GM10847 (cell line): ENCODE results near the gene ACE2.

Source experiments
- POLR2A ChIP-seq: IDR thresholded peaks from 2 replicates; pipeline ENCODE4 v1.6.1; 2011; ENCODE audit not compliant: insufficient read length; ENCODE audit errors: extremely low read depth

Gene ACE2

DNA sequence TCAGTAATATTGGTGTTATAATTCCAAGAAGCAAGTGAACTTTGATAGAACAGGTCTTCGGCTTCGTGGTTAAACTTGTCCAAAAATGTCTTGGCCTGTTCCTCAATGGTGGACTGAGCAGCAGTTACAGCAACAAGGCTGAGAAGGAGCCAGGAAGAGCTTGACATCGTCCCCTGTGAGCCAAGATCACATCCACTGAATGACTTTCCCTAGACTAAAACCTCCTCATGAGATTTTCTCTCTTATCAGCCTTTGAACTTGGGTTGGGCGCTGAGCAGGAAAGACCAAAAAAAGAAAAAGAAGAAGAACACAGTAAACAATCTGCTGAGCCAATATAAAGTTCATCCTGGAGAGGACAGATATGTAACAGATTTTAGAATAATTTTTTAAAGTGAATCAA lies at the start of gene ACE2:
Gene ACE2, minus strand, starts transcription at position 216 of the 400 bp plus-strand sequence. Its CDS starts 49 bp downstream, at position 167.
- TF ChIP-seq POLR2A, result no peak

DNA sequence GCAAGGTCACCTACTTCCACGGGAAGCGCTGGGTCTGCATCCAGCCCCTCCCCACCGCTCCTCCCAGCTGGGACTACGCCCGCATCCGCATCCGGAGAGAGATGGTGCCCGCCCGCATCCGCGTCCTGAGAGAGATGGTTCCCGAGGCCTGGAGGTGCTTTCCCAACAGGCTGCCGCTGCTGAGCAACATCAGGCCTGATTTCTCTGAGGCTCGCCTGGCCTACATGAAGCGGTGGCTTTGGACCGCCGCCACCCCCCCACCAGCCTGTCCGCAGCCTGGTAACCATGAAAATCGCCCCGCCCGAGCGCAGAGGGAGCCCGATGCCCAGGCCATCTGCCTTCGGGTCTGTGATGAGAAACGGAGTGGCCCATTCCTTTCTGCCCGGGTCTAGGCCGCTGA lies 45.8 kb upstream of the ACE2 start:
- no peak for TF ChIP-seq POLR2A

DNA sequence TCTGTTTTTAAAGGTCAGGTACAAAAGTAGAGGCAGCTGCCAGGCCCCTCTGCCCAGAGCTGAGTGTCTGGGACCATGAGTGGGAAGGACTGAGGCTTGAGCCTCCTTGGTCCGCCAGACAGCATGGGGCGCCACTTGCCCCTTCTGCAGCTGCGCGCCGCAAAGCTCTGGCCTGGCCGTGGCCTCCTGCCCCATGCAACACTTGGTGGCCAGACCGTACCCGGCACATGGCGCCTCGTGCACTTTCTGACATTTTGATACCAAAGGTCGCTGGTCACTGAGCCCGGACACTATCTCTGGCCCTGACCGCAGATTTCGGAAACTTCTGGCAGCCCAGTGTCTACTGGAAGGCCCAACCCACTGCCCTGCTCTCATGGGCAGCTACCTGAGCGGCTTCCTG lies 45.3 kb upstream of the ACE2 start:
- TF ChIP-seq POLR2A, result no peak

DNA sequence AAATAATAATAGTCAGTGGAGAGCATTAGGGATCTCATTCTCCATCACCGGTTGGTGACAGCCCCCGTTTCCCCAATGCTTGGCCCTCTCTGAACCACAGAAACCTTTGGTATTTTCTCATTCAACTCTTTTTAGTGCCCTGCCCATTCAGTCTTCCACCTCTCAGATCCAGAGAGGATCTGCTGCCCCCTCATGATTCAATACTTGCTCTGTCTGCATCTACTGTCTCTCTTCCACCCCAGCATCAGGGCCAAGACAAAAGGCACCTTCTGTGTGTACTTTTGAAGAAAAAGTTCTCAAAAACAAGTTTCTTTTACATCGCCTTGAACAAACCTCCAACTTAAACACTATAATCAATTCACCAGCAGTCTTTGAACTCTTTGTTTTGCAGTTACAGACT lies 44.5 kb upstream of the ACE2 start:
- TF ChIP-seq POLR2A, result no peak

DNA sequence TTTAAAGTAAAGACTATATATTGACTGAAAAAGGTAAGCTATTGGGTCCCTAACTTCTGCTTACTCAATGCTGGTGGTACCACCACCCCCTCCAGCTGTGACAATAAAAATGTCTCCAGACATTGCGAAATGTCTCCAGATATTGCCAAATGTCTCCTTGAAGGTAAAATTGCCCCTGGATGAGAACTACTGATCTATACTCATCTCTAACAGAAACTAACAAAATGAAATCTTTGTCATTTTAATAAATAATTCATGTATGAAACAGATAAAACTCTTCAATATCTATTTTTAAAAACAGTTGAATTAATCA lies 43.8 kb upstream of the ACE2 start:
- TF ChIP-seq POLR2A, result no peak

DNA sequence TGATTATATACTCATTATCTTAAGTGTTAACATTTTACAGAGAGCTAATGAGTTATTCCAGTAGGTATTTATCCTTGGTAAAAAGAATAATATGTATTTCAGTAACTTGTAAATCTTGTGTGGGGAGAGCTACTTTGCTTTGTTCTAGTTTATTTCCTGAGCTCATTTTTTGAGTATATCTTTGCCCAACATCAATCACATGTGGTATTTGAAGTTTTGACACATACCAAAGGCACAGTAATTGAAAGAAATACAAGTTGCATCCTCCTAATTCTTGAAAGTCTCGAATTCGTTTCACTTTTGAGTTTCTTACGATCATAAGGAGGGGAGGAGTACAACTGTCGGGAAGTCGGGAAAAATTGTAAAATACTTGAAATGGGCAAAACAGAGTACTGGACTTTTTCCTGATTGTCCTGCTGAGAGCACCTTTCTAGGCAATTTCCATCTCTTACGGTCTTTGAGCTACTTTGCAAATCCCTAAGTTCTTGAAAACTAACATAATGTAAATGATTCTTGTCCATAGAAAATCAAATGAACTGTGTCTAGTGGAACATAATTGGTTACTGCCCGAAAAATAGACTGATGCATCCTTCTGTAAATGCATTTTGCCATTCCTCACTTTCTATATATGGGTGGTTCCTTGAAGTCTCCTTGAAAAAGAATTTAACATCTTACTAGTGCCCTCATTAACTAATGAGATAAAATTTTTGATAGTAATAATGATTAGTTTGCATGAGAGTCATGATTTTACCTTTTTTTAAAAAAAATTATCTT lies 43.2 kb upstream of the ACE2 start:
- no peak for TF ChIP-seq POLR2A

DNA sequence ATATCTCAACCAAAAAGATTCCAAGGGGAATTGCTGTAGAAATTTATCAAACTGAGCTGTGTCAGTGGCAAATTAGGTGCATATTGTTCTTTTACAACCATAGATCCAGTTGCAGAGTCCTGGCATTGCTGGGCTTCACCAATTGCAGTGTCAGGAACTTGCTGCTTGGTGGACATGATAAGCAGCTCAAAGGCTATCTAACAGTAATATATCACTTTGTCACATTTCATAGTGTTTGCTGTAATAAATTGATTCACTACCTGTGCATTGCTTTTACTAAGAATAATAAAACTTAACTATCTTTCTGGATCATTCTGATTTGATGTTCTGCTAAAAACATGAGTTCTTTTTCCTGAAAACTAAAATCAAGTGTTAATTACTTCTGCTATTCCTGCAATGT lies 30.9 kb upstream of the ACE2 start:
- TF ChIP-seq POLR2A, result no peak

DNA sequence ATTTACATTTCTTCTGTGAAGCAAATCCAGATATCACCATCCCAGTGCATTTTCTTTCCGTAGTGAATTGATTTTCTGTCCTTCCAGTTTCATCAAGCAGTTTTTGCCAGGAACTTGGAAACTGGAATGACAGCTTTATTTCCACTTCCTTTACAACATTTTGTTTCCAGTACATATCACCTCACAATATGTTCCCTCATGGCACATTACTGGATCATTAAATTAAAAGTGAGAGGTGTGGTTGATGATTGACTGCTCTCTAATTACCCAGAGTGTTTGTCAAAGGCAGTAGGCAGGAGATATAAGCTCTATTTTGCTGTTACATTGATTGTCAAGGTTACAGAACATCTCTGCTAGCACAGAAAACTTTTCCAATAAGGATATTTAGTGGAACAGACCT lies 22.3 kb upstream of the ACE2 start:
- no peak for TF ChIP-seq POLR2A

DNA sequence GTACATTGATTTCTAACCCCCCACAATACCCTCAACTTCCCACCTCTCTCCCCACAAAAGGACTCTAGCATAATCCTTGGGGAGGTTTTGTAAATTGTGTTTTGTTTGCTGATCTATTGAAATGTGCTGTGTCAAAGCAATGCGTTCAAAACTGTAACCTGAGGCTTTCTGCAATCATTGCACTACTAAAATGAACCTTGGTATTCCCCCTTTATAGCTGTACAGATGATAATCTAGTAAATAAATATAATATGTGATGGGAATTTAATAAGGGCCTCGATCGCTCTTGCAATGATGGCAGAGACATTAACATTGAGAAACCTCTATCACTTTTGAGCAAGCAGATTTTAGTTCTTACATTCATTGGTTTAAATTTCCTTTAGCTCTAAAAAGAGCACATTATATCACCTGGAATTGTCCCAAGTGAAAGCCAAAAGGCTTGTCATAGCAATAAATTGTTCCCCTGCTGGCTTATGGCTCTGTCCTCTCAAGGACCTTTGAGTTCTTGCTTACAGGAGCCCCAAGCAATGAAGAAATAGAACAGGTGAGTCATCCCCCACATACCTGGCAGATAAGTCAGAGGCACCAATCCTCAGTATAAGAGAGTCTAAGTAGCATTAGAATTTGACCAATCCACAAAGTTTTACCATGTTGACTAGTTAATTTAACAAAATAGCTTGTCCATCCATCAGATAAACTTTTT lies 18.4 kb upstream of the ACE2 start:
- no peak for TF ChIP-seq POLR2A

DNA sequence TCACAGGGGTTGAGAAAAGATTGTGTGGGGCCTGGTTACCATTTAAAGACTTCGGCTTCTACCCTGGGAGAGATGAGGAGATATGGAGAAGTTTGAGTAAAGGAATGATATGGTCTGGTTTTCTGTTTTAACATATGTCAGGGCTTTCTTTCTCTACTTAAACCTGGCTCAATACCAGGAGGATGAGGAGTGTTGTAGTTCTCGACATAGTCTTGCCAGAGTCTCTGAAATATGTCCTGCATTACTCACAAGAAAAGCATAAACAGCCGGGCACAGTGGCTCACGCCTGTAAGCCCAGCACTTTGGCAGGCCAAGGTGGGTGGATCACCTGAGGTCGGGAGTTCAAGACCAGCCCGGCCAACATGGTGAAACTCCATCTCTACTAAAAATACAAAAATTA lies 16.4 kb upstream of the ACE2 start:
- no peak for TF ChIP-seq POLR2A

DNA sequence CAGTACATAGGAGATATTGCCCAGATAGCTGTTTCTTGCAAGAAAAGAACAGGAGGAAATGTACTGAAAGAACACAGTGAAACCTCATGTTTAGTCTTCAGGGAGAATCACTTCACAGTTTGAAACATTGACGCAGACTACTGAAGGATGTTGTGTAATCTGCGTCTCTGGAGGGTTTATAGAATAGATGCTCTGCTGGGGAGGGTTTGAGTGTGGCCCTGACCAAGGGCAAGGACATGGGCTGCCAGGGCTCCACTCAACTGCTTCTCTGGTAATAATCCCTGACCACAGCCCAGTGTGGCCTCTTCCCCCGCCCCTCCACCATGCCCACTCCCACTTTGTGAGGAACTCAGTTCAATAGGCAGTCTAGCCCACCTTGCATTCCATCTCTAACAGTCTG lies 15.8 kb upstream of the ACE2 start:
- TF ChIP-seq POLR2A, result no peak

DNA sequence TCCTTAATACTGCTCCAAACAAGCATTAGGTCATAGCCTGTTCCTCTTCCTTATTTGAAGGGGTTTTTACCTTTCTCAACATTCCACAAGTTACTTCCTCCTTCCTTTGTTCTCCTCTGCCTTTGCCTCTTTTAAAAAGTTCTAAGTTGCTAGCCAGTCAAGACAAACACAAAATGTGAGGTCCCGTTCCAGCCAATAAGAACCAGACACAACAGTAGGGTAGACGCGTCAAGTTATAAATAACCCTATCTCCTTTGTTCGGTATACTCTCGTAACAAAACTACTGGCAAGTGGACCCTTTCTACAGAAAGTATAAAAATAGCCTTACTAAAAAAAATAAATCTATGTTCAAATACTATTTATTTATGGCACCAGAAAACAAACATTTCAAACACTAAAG lies 6.3 kb upstream of the ACE2 start:
- no peak for TF ChIP-seq POLR2A

DNA sequence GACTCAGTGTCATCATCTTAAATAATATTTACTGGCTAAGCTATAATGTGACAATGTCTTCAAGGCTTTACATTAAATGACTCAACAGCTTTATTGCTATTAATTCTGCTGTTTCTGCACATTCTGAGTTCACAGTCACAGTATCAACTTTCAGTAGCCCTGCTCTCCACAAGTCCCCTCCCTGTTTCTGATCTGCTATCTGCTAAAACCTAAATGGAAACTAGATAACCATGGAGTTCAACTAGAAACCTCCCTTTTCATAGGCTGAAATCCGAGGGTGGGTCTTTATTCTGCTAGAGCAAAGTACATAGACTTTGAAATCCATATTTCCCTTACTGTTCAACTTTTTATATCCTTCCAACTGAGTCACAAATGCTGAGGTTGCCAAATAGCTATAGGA lies 5.4 kb upstream of the ACE2 start:
- no peak for TF ChIP-seq POLR2A

DNA sequence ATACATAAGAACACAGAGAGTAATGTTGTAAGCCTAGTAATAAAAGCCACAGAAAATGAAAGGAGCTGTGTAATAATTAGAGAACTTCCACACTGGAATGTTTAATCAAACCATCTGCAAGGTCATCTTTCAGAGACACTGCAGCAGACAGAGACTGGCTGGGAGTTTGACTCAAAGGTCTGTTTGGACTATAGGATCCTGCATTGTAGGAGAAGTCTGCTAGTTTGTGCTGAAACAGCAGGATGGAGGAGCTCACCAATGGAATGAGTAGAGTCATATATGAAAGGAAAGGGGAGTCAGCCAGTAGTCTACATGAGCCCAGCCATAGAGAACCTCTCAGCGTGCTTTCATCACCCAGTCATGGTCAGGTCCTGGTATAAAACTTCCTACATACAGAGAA lies 4.5 kb upstream of the ACE2 start:
- TF ChIP-seq POLR2A, result no peak

DNA sequence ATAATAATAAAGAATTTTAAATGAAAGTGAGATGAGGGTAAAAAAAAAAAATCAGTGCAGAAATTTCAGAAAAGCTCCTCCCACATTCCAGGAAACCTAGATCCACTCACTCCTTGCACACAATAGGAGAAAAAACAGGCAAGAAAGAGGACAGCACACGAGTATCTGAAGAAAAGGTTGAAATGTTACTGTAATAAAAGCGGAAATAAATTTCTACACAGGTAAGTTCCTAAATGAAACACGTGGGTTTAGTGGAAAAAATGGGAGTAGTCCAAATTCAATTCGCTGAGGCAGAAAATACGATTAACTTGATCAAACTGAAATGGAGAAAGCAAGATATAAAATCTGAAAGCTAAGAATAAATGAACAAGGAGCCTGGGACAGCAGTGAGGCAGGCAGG lies 2.0 kb upstream of the ACE2 start:
- no peak for TF ChIP-seq POLR2A

DNA sequence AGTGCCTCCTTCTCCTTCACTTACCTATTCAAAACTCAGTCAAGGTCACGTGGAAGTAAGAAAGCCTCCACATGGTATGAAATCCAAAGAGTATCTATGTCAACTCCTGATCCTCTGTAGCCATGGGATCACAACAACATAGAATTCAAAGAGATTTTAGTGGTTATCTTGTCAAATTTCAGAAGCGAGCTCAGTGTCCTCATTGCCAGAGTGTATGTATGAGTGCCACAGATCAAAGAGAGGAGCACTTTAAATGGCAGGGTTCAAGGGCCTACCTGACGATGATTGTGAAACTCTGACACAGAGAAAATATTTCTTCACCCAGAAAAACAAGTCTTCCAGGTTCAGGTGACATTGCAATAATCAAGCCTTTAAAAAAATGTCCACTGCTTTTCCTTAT lies 1.2 kb upstream of the ACE2 start:
- TF ChIP-seq POLR2A, result no peak

DNA sequence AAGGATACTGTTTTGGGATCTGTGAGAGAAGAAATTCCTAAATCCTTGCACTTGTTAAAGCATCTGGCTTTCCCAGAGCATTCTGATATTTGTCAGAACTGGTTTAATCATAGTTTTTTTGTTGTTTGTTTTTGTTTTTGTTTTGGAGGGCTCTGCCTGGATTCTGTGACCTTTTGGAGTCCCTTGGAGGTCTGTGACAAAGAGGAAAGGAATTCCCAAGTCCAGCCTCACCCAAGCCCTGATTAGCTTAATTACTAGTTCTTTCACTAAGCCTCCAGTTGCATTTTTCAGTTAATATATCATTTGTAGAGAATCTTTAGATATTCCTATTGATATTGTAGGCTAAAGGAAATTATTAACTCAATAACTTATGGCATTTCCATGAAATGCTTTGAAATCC lies 711 bp downstream of the ACE2 start:
- no peak for TF ChIP-seq POLR2A
